ENCODE data around the gene TCP1.

Gene TCP1

GRCh38 chr6:159789377-159790148 lies at the start of gene TCP1:
TCP1 (minus strand) TSS chr6:159789602; CDS start chr6:159789468, 134 bp downstream.
- Histone ChIP-seq H3K36me3 (ENCODE audit: control insufficient read depth in 2 of 2, insufficient read depth in 1 of 2, low read length in 2 of 2) (peaks cover 30 to 74% of the 10 kb centered on the region in 2 experiments), H3K27ac (ENCODE audit: extremely low read depth, low read depth, low read length) (peak within 1 kb of the TSS; percentile 66), H3K9me3 (ENCODE audit: control insufficient read depth, insufficient read depth, low read depth, low read length) (no peaks in the 10 kb centered on the region), H3K4me1 (ENCODE audit: control insufficient read depth, insufficient read depth, low read length) (peaks cover 8% of the 10 kb centered on the region), H3K4me3 (ENCODE audit: low read depth, low read length) (peak within 1 kb of the TSS; percentile 98)
- CTCF ChIA-PET, result interaction anchor here (0.6 to 2.3 kb wide), 9 partner anchors 25 to 1731 kb away, joined by 3 to 17 read pairs (median 4); no protein-coding TSS in a partner anchor
- POLR2A ChIA-PET, result interaction anchor here (0.6 to 4.2 kb wide), 33 partner anchors 9 to 509 kb away, joined by 3 to 115 read pairs (median 6); partner anchors contain the start of genes ACAT2, PNLDC1, SOD2 and WTAP
- TF ChIP-seq ZNF518A (tag by site-specific recombination; conservative IDR thresholded peaks at IDR 0.05; ENCODE audit: low read depth), result peak; percentile 95
- peak; percentile 95 for TF ChIP-seq ZBTB6 (tag by site-specific recombination; IDR thresholded peaks at IDR 0.05)
- TF ChIP-seq GLI4 (tag by site-specific recombination; IDR thresholded peaks at IDR 0.05), result 0 out of 2 replicates have a peak, but pooled peaks have one; percentile 66
- peak; percentile 56 for TF ChIP-seq ZBTB17 (tag by site-specific recombination; IDR thresholded peaks at IDR 0.05)
- TF ChIP-seq ZNF394 (tag by site-specific recombination; IDR thresholded peaks at IDR 0.05; ENCODE audit: borderline replicate concordance), result peak; percentile 62
- no peak for TF ChIP-seq ZNF114 (tag by site-specific recombination; IDR thresholded peaks at IDR 0.05)
- TF ChIP-seq ZNF596 (tag by site-specific recombination; IDR thresholded peaks at IDR 0.05), result 0 out of 2 replicates have a peak, but pooled peaks have one; percentile 13
- peak; percentile 99 for TF ChIP-seq ZNF76 (tag by site-specific recombination; IDR thresholded peaks at IDR 0.05; ENCODE audit: borderline replicate concordance, low read depth)
- TF ChIP-seq YY1 (tag by site-specific recombination; IDR thresholded peaks at IDR 0.05), result peak; percentile 53; the same call in 1 of the 2 replicates
- no peak for TF ChIP-seq GLIS1 (tag by site-specific recombination; IDR thresholded peaks at IDR 0.05)
- no peak for TF ChIP-seq ZNF623 (tag by site-specific recombination; IDR thresholded peaks at IDR 0.05)
- peak; percentile 46; the same call in 1 of the 2 replicates for TF ChIP-seq ZNF239 (tag by site-specific recombination; IDR thresholded peaks at IDR 0.05)
- TF ChIP-seq SP7 (tag by site-specific recombination; IDR thresholded peaks at IDR 0.05), result peak; percentile 42; the same call in 1 of the 2 replicates
- TF ChIP-seq ZNF184 (tag by site-specific recombination; IDR thresholded peaks at IDR 0.05), result no peak
- TF ChIP-seq OVOL3 (tag by site-specific recombination; IDR thresholded peaks at IDR 0.05), result no peak
- TF ChIP-seq, protein P1, sequence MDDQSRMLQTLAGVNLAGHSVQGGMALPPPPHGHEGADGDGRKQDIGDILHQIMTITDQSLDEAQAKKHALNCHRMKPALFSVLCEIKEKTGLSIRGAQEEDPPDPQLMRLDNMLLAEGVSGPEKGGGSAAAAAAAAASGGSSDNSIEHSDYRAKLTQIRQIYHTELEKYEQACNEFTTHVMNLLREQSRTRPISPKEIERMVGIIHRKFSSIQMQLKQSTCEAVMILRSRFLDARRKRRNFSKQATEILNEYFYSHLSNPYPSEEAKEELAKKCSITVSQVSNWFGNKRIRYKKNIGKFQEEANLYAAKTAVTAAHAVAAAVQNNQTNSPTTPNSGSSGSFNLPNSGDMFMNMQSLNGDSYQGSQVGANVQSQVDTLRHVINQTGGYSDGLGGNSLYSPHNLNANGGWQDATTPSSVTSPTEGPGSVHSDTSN (CRISPR knock-in tag; IDR thresholded peaks at IDR 0.05), result 0 out of 2 replicates have a peak, but pooled peaks have one; percentile 27
- TF ChIP-seq KLF17 (tag by site-specific recombination; IDR thresholded peaks at IDR 0.05), result peak; percentile 26; the same call in 1 of the 2 replicates
- TF ChIP-seq ZNF292 (tag by site-specific recombination; IDR thresholded peaks at IDR 0.05; ENCODE audit: borderline replicate concordance, low read depth), result no peak
- no peak for TF ChIP-seq EGR2 (tag by site-specific recombination; IDR thresholded peaks at IDR 0.05; ENCODE audit: low read depth)
- TF ChIP-seq SP2 (tag by site-specific recombination; IDR thresholded peaks at IDR 0.05), result peak; percentile 98
- TF ChIP-seq SALL2 (tag by site-specific recombination; IDR thresholded peaks at IDR 0.05; ENCODE audit: borderline replicate concordance), result no peak
- no peak for TF ChIP-seq ZNF473 (tag by site-specific recombination; IDR thresholded peaks at IDR 0.05)
- TF ChIP-seq ZNF366 (tag by site-specific recombination; conservative IDR thresholded peaks at IDR 0.05), result peak; percentile 75
- TF ChIP-seq ZBTB8A (tag by site-specific recombination; IDR thresholded peaks at IDR 0.05), result no peak
- TF ChIP-seq ZNF791 (tag by site-specific recombination; IDR thresholded peaks at IDR 0.05), result no peak
- no peak for TF ChIP-seq PRDM6 (tag by site-specific recombination; IDR thresholded peaks at IDR 0.05)
